ENCODE measurements around the gene LOXHD1. TPM values are rescaled to one million over a fixed set of nuclear protein-coding genes. Genes with fewer than 3 reads are reported as not detected.

Gene LOXHD1
- total RNA-seq, 4 donors from 2014 or later = 0.16 TPM; not detected in 3

GRCh38 chr18:46488471-46489213 lies 168.4 kb downstream of the LOXHD1 start:
- Histone ChIP-seq H3K4me3 (no peak overlapping the region), H3K9me3 (no peaks in the 10 kb centered on the region), H3K36me3 (no peaks in the 10 kb centered on the region), H3K27ac (no peak overlapping the region), H3K4me1 (no peaks in the 10 kb centered on the region), H3K27me3 (no peaks in the 10 kb centered on the region)
- TF ChIP-seq EP300 (IDR thresholded peaks at IDR 0.05; ENCODE audit: low read depth) (no peak), CTCF (IDR thresholded peaks at IDR 0.05) (no peak)
- intact Hi-C loops (cut with DNase I; ENCODE audit: low total_unique reads) = no loop called here
- WGBS, 2 donors (ENCODE audit: low coverage in 1 of 2) = 82 to 83% methylated on average over 3 to 11 of the region's 11 CpGs
- DNase-seq = no peak
- in situ Hi-C loops (cut with MboI; ENCODE audit: low pct_ligation_motif_present in 1 of 4, low pct_unique_long_range_greater_than_20kb in 1 of 4, low sequenced_read_pairs in 3 of 4) = loop anchor here (10.0 to 25.0 kb wide), 3 partner anchors 201 to 326 kb away; a partner anchor contains a TSS

GRCh38 chr18:46485675-46486194 lies 171.3 kb downstream of the LOXHD1 start:
- H3K36me3 ChIP-seq = no peaks in the 10 kb centered on the region
- no peaks in the 10 kb centered on the region for H3K27me3 ChIP-seq
- TF ChIP-seq EP300 (IDR thresholded peaks at IDR 0.05; ENCODE audit: low read depth) = no peak
- no peak for TF ChIP-seq POLR2AphosphoS5 (IDR thresholded peaks at IDR 0.05)
- no peak for TF ChIP-seq POLR2A (IDR thresholded peaks at IDR 0.05)
- TF ChIP-seq CTCF (IDR thresholded peaks at IDR 0.05) = no peak
- H3K27ac ChIP-seq = no peak overlapping the region
- no peak overlapping the region for H3K4me3 ChIP-seq
- intact Hi-C loops (cut with DNase I; ENCODE audit: low total_unique reads) (no loop called here), in situ Hi-C loops (cut with MboI; ENCODE audit: low pct_ligation_motif_present in 1 of 4, low pct_unique_long_range_greater_than_20kb in 1 of 4, low sequenced_read_pairs in 3 of 4) (loop anchor here (10.0 to 25.0 kb wide), 3 partner anchors 198 to 323 kb away; a partner anchor contains a TSS)
- no peak for DNase-seq
- no peaks in the 10 kb centered on the region for H3K4me1 ChIP-seq
- peaks cover 0 to 3% of the 10 kb centered on the region in 2 donors for H3K9me3 ChIP-seq
- 30 to 35% methylated on average over 2 of the region's 2 CpGs for WGBS, 2 donors (ENCODE audit: low coverage in 1 of 2)

GRCh38 chr18:46484971-46485370 lies 172.0 kb downstream of the LOXHD1 start:
- TF ChIP-seq EP300 (IDR thresholded peaks at IDR 0.05; ENCODE audit: low read depth) (no peak), POLR2AphosphoS5 (IDR thresholded peaks at IDR 0.05) (no peak), POLR2A (IDR thresholded peaks at IDR 0.05) (no peak), CTCF (IDR thresholded peaks at IDR 0.05) (no peak)
- intact Hi-C loops (cut with DNase I; ENCODE audit: low total_unique reads) (no loop called here), in situ Hi-C loops (cut with MboI; ENCODE audit: low pct_ligation_motif_present in 1 of 4, low pct_unique_long_range_greater_than_20kb in 1 of 4, low sequenced_read_pairs in 3 of 4) (loop anchor here (10.0 to 25.0 kb wide), 3 partner anchors 198 to 323 kb away; a partner anchor contains a TSS)
- no peaks in the 10 kb centered on the region for H3K27me3 ChIP-seq
- 20 to 43% methylated on average over 2 to 16 of the region's 16 CpGs for WGBS, 2 donors (ENCODE audit: low coverage in 1 of 2)
- no peak overlapping the region for H3K4me3 ChIP-seq
- no peaks in the 10 kb centered on the region for H3K4me1 ChIP-seq
- H3K27ac ChIP-seq = no peak overlapping the region
- no peaks in the 10 kb centered on the region for H3K36me3 ChIP-seq
- peaks cover 0 to 3% of the 10 kb centered on the region in 2 donors for H3K9me3 ChIP-seq
- DNase-seq = no peak

- no peaks in the 10 kb centered on the region for H3K4me1 ChIP-seq
- peaks cover 0 to 3% of the 10 kb centered on the region in 2 donors for H3K9me3 ChIP-seq
- in situ Hi-C loops (cut with MboI; ENCODE audit: low pct_ligation_motif_present in 1 of 4, low pct_unique_long_range_greater_than_20kb in 1 of 4, low sequenced_read_pairs in 3 of 4) = loop anchor here (10.0 to 25.0 kb wide), 3 partner anchors 196 to 321 kb away; a partner anchor contains a TSS
- no peak overlapping the region for H3K4me3 ChIP-seq
- no peak for DNase-seq
- no peak for TF ChIP-seq POLR2A (IDR thresholded peaks at IDR 0.05)
- no peak for TF ChIP-seq EP300 (IDR thresholded peaks at IDR 0.05; ENCODE audit: low read depth)
- TF ChIP-seq POLR2AphosphoS5 (IDR thresholded peaks at IDR 0.05) = no peak
- TF ChIP-seq CTCF (IDR thresholded peaks at IDR 0.05) = no peak
- intact Hi-C loops (cut with DNase I; ENCODE audit: low total_unique reads) = no loop called here
- H3K27me3 ChIP-seq = no peaks in the 10 kb centered on the region
- H3K27ac ChIP-seq = no peak overlapping the region
- no peaks in the 10 kb centered on the region for H3K36me3 ChIP-seq
- WGBS, 2 donors (ENCODE audit: low coverage in 1 of 2) = 100% methylated on average over 1 of the region's 1 CpG; no CpG with 5 or more reads in 1 of the 2 donors
Observed at GRCh38 chr18:46482831-46483230, 174.2 kb downstream of the LOXHD1 start.
